Stimulated activated CD4-positive, alpha-beta T cell treated with anti-CD3 and anti-CD28 coated beads, Interleukin-15, amount 100 ng/mL, for 24 hours (primary cell): ENCODE data around the gene POTEM.
"Not testable (repeated sequence)": the region's sequence is repeated elsewhere in the genome, so short reads cannot be mapped to it uniquely, and the experiment has no call there.

Experiments used
- DNase-seq: peaks from one replicate; pipeline ENCODE4 v3.0.0-alpha.2; 2020

The POTEM gene

DNA sequence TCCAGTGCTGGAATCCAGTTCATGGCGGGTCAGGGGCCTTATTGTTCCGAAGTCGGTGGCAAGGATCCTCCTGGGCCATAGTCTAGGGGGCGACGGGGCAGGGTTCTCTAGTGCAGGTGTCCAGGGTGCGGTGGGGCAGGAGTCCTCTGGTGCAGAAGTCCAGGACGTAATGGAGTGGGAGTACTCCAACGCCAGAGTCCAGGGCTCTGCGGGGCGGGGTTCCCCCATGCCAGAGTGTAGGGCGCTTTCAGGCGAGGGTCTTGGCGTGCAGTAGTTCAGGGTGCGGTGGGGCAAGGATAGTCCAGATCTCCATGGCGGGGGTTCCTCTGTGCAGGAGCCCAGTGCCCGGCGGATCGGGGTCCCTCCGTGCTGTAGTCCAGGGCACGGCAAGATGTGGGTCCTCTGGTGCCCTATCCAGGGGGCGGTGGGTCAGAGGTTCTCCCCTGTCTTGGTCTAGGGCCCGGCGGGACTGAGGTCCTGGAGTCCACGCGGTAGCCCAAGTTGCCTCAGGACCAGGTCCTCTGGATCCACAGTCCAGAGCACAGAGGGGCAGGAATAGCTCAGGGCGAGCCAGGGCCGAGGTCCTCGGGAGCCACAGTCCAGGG is 70.9 kb downstream of the POTEM start:
- DNase-seq, result not testable (repeated sequence)

DNA sequence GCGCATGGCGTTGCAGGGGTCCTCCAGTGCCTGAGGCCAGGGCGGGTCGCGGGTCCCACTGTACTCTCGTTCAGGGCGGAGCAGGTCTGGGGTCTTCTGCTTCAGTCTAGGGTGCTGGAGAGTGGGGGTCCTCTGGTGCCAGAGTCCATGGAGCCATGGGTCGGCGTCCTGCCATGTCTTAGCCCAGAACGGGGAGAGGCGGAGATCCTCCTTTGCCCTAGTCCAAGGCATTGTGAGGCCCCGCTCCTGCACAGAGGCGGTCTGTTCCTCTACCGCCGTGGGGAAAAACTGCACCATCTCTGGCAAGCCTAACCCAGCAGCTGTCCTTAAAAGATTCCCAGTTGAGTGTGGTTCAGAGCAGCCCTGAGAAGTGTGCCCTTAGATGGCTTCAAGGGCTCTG is 71.6 kb downstream of the POTEM start:
- not testable (repeated sequence) for DNase-seq

GRCh38 chr14:19043384-19043783 is 76.2 kb downstream of the POTEM start:
- not testable (repeated sequence) for DNase-seq
